Stomach smooth muscle (tissue), 2 donors: ENCODE data around the gene PNP.

ENCODE experiments used
- H3K27ac ChIP-seq: one replicate; pipeline ENCODE4 v1.7.0; 2013; ENCODE audit warnings: mild to moderate bottlenecking, low read length, inconsistent platforms
- H3K27me3 ChIP-seq, 2 donors: one replicate each; pipeline ENCODE4 v1.7.0; 2013; ENCODE audit warnings: low read length in 2 of 2; ENCODE audit not compliant: insufficient read depth in 2 of 2, control insufficient read depth in 1 of 2
- H3K36me3 ChIP-seq, 2 donors: one replicate each; pipeline ENCODE4 v1.7.0; 2013; ENCODE audit warnings: low read length in 2 of 2; ENCODE audit not compliant: control insufficient read depth in 2 of 2, insufficient read depth in 2 of 2
- H3K4me1 ChIP-seq: one replicate; pipeline ENCODE4 v1.7.0; 2013; ENCODE audit warnings: low read length; ENCODE audit not compliant: control insufficient read depth, insufficient read depth
- H3K4me3 ChIP-seq, 2 donors: one replicate each; pipeline ENCODE4 v1.7.0; 2013; ENCODE audit warnings: low read length in 2 of 2
- H3K9ac ChIP-seq, 2 donors: one replicate each; pipeline ENCODE4 v1.7.0; 2013; ENCODE audit warnings: low read length in 2 of 2, mild to moderate bottlenecking in 1 of 2
- H3K9me3 ChIP-seq, 2 donors: one replicate each; pipeline ENCODE4 v1.7.0; 2013; ENCODE audit warnings: low read length in 2 of 2; ENCODE audit not compliant: control insufficient read depth in 2 of 2
- donor health status: healthy.
- donor health status: Pancreatic carcinoma.

PNP gene

GRCh38 chr14:20512177-20512905 is 43.1 kb downstream of the PNP start:
- no peaks in the 10 kb centered on the region for H3K4me1 ChIP-seq

DNA sequence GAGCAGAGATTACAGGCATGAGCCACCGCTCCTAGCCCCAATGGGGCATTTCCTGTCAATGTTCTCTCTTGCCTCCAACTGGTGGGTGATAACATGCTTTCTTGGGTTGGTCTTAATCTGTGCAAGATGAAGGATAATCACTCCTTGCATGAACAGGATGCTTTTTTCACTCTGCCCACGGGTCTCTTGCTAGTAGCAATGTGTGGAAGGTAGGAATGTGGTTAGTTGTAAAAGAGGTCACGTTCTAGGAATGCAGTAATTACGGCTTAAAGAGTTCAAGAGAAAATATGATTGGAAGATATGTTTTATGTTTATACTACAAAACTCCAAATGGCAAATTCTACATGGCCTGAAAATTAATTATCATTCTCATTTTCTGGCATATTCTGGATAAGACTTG is 46.6 kb downstream of the PNP start:
- H3K4me1 ChIP-seq: no peaks in the 10 kb centered on the region
- no peaks in the 10 kb centered on the region for H3K36me3 ChIP-seq
- H3K9ac ChIP-seq: no peak overlapping the region
- no peaks in the 10 kb centered on the region for H3K9me3 ChIP-seq
- H3K4me3 ChIP-seq: no peak overlapping the region
- H3K27me3 ChIP-seq: no peaks in the 10 kb centered on the region
- H3K27ac ChIP-seq: no peak overlapping the region

More at GRCh38 chr14:20512177-20512905, 43.1 kb downstream of the PNP start:
- Histone ChIP-seq H3K27me3 (peaks cover 0 to 2% of the 10 kb centered on the region in 2 donors), H3K27ac (no peak overlapping the region), H3K9ac (no peak overlapping the region), H3K4me3 (no peak overlapping the region), H3K9me3 (no peaks in the 10 kb centered on the region), H3K36me3 (no peaks in the 10 kb centered on the region)

DNA sequence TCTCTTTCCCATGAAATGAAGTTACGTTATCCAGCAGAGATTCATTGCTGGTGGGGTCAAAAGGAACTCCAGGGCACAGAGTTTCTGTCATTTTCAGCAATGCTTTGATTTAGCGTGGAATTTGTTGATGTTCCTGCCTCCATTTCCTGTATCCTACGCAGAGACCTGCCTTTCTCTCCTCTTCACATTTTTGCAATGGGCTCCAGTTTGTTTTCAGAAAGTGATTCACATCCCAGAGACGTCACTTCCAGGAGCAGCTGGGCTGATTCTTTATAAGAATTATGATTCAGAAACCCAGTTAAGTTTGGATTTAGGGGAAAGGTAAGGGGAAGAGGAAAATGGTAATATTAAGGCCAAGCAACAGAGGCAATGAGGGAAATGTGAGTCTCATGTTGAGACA is 47.7 kb downstream of the PNP start:
- H3K4me3 ChIP-seq: no peak overlapping the region
- no peaks in the 10 kb centered on the region for H3K9me3 ChIP-seq
- H3K27me3 ChIP-seq: no peaks in the 10 kb centered on the region
- H3K27ac ChIP-seq: no peak overlapping the region
- H3K9ac ChIP-seq: no peak overlapping the region
- H3K36me3 ChIP-seq: no peaks in the 10 kb centered on the region
- H3K4me1 ChIP-seq: no peaks in the 10 kb centered on the region

GRCh38 chr14:20522332-20522731 is 53.1 kb downstream of the PNP start:
- no peak overlapping the region for H3K4me3 ChIP-seq
- no peak overlapping the region for H3K27ac ChIP-seq
- H3K9ac ChIP-seq: no peak overlapping the region
- H3K9me3 ChIP-seq: no peaks in the 10 kb centered on the region
- peaks cover 0 to 2% of the 10 kb centered on the region in 2 donors for H3K27me3 ChIP-seq
- H3K36me3 ChIP-seq: no peaks in the 10 kb centered on the region
- H3K4me1 ChIP-seq: no peaks in the 10 kb centered on the region

GRCh38 chr14:20524027-20524426 is 54.8 kb downstream of the PNP start:
- H3K4me1 ChIP-seq: no peaks in the 10 kb centered on the region
- H3K36me3 ChIP-seq: no peaks in the 10 kb centered on the region
- no peak overlapping the region for H3K4me3 ChIP-seq
- no peaks in the 10 kb centered on the region for H3K9me3 ChIP-seq
- no peak overlapping the region for H3K27ac ChIP-seq
- H3K9ac ChIP-seq: no peak overlapping the region
- H3K27me3 ChIP-seq: peaks cover 0 to 2% of the 10 kb centered on the region in 2 donors
